ENCODE results near the gene ARL16.

The ARL16 gene

DNA sequence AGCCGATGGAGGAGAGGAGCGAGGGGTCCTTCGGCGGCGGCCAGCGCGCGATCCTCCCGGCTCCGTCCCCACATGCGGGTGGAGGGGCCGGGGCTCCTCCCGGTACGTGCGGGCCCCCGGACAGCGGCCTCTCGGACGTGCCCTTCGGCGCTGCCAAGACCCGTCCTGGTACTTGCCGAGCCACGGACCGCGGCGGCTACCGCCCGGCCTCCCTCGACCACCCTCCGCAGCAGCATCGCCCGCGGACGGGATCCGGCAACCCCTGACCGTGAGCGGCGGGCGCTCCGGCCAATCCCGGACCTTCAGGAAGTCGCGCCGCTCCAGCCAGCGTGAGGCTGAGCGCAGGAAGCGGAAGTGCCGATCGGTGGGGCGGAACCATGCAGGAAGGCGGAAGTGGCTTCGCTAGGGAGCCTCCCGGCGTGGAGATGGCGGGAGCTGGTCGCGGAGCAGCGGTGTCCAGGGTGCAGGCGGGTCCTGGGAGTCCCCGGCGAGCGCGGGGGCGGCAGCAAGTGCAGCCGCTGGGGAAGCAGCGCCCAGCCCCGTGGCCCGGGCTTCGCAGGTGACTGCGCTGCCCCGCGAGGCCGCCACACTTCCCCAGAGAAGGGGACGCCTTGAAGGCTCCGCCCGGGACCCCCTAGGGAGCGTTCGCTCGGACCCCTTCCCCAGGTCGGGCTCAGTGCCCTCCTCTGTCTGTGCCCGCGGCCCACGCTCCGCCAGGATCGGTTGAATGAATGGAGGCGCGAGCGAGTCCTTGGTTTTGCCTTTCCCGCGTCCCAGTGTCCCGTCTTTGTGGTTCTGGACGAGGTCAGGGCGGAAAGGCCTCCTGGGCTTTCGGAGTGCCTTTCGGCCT, 17.0 kb downstream of the ARL16 start, which contains the start of the genes CCDC137 and OXLD1:
Gene CCDC137 (plus strand): TSS at position 396 of the 850 bp plus-strand sequence. CDS start 30 bp downstream, at position 426.
Gene OXLD1 (minus strand): TSS at position 264 of the 850 bp plus-strand sequence. CDS start 28 bp downstream, at position 236.
- peak; percentile 89 for DNase-seq (ENCODE audit: low read depth)

- DNase-seq (ENCODE audit: low read depth), result no peak
Measured at GRCh38 chr17:81666092-81666341, 17.6 kb downstream of the ARL16 start.

- peak; percentile 44 for DNase-seq (ENCODE audit: low read depth)
Measured at GRCh38 chr17:81665205-81666091, 18.1 kb downstream of the ARL16 start.

GRCh38 chr17:81664051-81664470, 19.5 kb downstream of the ARL16 start:
- DNase-seq (ENCODE audit: low read depth), result no peak

- DNase-seq (ENCODE audit: low read depth), result no peak
Measured at GRCh38 chr17:81662002-81662401, 21.6 kb downstream of the ARL16 start.

DNA sequence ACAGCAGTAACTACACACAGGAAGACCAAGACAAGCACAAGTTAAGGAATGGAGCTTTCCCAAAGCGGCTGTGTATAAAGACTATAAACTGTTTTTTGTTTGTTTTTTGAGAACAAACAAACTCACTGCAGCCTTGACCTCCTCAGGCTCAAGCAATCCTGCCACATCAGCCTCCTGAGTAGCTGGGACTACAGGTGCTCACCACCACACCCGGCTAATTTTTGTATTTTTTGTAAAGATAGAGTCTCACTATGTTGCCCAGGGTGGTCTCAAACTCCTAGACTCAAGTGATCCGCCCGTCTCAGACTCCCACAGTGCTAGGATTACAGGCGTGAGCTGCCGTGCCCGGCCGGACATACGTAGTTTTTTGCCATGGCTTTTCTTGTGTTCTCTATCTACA, 23.2 kb downstream of the ARL16 start:
- no peak for DNase-seq (ENCODE audit: low read depth)

- DNase-seq (ENCODE audit: low read depth), result no peak
Measured at GRCh38 chr17:81659038-81659437, 24.6 kb downstream of the ARL16 start.

DNA sequence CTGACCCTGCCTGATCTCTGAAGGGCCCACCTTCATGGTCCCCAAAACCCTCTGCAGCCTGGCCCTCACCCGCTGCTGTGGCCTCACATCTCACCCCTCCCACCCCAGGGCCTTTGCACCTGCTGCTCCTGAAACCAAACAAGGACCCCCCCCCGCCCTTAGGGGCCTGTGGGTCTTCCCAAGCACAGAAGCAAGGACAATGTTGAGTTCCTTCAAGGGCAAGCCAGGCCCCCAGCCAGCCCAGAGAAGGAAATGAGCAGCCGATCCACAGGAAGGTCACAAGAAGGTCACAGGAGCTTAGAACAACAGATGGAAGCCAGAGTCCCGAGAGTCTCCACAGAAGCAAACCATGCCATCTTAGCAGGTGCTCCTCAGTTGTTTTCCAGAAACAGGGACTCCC, 26.8 kb downstream of the ARL16 start:
- DNase-seq (ENCODE audit: low read depth), result no peak

GRCh38 chr17:81656118-81656743, 27.4 kb downstream of the ARL16 start, which contains the start of gene PDE6G:
TSS of gene PDE6G (minus strand) at chr17:81656542. CDS start at chr17:81653305, 3,237 bp downstream.
- DNase-seq (ENCODE audit: low read depth), result no peak

DNA sequence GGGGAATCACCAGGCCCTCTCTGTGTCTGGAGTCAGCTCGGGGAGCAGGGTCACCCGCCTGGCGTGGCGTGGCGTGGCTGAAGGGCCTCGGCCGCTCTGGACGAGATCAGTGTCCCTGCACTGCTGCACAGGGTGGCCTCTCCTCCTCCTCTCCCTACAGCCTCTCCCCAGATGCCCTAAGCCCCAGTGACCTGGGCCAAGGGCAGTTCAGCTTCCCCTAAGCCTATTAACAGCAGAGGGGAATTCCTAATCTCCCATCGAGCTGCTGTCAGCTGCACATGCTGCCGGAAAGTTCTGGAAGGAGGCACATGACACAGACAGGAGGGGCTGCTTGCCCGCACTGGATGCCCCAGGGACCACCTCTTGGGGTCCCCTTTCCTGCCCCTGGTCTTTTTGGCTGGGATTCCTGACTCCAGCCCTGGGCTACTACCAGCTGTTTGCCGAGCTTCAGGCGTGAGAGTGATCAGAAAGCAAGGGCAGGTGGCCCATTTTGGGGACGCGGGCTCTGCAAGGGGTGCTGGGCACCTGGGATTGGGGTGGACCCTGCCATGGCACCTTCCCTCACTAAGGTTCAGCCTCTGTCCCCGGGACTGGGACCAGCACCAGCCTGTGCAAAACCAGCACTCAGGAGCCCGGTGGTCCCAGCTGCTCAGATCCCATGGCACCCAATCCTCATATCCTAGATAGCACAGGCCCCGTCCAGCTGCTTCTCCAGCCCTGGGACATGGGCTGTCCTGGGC, 28.0 kb downstream of the ARL16 start:
- no peak for DNase-seq (ENCODE audit: low read depth)

DNA sequence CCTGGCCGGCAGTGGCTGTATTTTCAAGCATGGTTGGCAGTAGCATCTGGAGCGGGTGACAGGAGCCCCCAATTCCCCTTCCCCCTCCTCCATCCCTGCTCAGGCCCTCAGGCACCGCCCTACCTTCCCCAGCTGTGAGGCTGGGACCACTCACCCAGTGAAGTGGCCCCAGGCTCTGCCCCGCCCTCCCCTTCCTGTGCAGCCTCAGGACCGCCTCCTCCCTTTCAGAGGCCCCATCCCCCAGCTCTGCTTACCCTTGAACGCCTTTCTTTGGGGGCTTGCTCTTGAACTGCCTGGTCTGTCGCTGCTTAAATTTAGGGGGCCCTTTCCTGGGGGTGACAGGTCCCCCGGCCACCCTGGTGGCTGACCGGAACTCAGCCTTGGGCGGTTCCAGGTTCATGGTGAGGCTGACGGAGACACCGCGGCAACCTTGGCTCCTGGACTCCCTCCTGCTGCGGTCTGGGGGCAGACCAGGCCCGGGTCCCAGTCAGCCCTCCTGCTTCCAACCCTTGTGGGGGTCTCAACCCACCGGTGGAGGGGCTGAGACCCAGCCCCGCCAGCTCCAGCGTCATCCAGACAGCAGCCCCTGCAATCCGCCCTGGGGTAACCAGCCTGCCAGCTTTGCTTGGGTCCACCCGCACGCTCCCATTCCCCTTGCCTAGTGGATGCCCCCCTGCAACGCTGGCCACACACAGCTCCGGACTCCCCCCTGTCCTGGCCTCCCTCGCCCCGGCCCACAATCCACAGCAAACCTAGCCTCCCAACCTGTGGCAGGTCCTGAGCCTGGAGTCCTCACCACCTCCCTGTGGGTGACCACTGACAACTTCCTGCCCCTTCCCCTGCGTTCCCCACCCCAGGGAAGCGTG, 30.5 kb downstream of the ARL16 start:
- DNase-seq (ENCODE audit: low read depth), result no peak

GRCh38 chr17:81651692-81652091, 31.9 kb downstream of the ARL16 start:
- no peak for DNase-seq (ENCODE audit: low read depth)

DNA sequence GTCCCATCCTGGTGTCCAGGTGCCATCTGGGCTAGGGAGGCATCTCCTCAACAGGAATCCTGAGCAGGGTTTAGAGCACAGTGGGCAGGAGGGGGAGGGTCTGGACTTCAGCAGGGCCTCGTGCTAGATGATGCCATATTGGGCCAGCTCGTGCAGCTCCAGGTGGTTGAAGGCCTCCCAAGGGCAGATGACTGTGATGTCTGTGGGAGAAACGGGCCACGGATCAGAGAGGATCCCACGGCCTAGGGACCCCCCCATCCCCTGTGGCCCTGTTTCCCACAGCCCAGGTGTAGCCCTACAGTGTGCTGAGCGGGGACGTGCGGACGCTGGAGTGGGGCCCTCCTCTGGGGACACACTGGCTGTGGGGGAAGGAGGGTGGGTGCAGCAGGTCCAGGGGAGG, 32.6 kb downstream of the ARL16 start:
- no peak for DNase-seq (ENCODE audit: low read depth)

GRCh38 chr17:81648707-81649085, 34.9 kb downstream of the ARL16 start:
- no peak for DNase-seq (ENCODE audit: low read depth)

- no peak for DNase-seq (ENCODE audit: low read depth)
Measured at GRCh38 chr17:81648013-81648706, 35.4 kb downstream of the ARL16 start.

DNA sequence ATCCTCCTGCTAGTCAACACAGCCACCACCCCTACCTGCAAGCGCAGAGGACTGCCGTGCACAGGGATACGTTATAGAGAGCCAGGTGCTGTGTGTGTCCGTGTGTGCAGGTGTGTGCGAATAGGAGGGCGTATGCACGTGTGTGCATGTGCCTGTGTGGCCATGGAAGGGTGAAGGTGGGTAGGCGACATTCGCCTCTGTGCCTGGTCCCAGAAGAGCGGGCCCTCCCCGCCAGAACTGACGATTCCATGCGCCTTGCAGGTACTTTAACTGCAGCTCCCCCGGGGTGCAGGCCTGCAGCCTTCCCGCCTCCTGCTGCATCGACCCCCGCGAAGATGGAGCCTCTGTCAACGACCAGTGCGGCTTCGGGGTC, 36.0 kb downstream of the ARL16 start:
- DNase-seq (ENCODE audit: low read depth), result no peak

- DNase-seq (ENCODE audit: low read depth), result no peak
Measured at GRCh38 chr17:81646869-81647600, 36.6 kb downstream of the ARL16 start.

DNA sequence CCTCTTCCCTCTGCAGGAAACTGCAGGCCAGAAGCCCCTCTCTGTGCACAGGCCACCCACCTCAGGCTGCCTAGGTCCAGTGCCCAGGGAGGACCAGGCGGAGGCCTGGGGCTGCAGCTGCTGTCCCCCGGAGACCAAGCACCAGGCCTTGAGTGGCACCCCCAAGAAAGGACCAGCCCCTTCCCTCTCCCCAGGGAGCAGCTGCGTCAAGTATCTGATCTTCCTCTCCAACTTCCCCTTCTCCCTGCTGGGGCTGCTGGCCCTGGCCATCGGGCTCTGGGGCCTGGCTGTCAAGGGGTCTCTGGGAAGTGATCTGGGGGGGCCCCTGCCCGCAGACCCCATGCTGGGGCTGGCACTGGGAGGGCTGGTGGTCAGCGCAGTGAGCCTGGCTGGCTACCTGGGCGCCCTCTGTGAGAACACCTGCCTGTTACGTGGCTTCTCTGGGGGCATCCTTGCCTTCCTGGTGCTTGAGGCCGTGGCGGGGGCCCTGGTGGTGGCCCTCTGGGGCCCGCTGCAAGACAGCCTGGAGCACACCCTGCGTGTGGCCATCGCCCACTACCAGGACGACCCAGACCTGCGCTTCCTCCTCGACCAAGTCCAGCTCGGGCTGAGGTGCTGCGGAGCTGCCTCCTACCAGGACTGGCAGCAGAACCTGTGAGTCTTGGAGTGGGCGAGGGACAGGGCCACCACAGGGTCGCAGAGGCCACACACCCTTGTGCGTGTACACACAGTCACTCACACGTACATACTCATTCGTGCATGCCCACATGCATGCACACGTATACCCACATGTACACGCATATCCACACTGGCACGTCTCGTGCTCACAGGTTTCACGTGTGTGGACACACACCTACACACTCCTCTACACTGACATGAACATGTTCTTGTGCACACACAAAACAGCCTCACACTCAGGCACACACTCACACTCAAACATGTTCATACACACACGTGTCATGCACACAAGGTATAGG, 38.3 kb downstream of the ARL16 start:
- no peak for DNase-seq (ENCODE audit: low read depth)

Measured in stimulated activated CD8-positive, alpha-beta memory T cell treated with anti-CD3 and anti-CD28 coated beads, Interleukin-12 subunit alpha, Interleukin-12 subunit beta, amount 100 ng/mL, for 4 hours (primary cell).